DOHH2 (cell line): Measurements from ENCODE around the gene RIOX2.

Source experiments
- CTCF ChIP-seq: fragments of 200-600 bp; sonication (generic); IDR thresholded peaks from one replicate; pipeline ENCODE4 v1.5.1; 2014; ENCODE audit warnings: antibody characterized with exemption, mild to moderate bottlenecking, low read depth, low read length; ENCODE audit not compliant: poor library complexity, severe bottlenecking
- EZH2phosphoT487 ChIP-seq: fragments of 200-600 bp; sonication (generic); IDR thresholded peaks from 2 replicates; pipeline ENCODE4 v1.6.1; 2017; ENCODE audit warnings: borderline replicate concordance, mild to moderate bottlenecking, antibody characterized with exemption, low read length, moderate library complexity, mixed read lengths

GRCh38 chr3:97959872-97960271 is 12.4 kb downstream of the RIOX2 start:
- TF ChIP-seq CTCF = no peak
- TF ChIP-seq EZH2phosphoT487 = no peak
